ENCODE measurements around the gene CNTD1.

DNA sequence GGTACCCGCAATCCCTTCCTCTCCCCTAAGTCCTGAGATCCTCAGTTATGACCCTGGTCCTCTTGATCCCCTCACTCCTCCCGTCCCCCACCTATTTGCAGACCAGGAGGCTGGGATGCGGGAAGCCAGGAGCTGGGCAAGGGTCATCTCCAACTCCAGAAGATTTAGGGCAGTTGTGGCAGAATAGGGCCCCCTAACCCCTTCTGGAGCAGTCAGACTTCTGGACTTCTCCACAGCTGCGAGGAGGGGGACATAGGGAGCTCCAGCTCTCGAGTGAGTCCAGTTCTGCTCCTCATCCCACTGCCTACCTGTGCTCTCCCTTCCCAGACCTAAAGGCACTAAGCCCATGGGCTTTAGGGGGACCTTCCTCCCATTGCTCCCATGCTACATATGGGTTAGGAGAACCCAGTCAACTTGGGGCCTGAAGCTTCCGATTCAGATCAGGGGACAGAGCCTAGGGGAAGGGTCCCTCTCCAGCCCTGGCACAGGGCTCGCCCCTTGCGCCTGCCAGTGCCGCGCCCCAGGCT is 17.0 kb upstream of the CNTD1 start:
- TF ChIP-seq EZH2phosphoT487 (IDR thresholded peaks at IDR 0.05; ENCODE audit: unreplicated experiment) (no peak), EZH2 (IDR thresholded peaks at IDR 0.05; ENCODE audit: low read depth, unreplicated experiment) (no peak), POLR2AphosphoS5 (IDR thresholded peaks at IDR 0.05; ENCODE audit: low read depth) (no peak)
- TF ChIP-seq, protein P1, sequence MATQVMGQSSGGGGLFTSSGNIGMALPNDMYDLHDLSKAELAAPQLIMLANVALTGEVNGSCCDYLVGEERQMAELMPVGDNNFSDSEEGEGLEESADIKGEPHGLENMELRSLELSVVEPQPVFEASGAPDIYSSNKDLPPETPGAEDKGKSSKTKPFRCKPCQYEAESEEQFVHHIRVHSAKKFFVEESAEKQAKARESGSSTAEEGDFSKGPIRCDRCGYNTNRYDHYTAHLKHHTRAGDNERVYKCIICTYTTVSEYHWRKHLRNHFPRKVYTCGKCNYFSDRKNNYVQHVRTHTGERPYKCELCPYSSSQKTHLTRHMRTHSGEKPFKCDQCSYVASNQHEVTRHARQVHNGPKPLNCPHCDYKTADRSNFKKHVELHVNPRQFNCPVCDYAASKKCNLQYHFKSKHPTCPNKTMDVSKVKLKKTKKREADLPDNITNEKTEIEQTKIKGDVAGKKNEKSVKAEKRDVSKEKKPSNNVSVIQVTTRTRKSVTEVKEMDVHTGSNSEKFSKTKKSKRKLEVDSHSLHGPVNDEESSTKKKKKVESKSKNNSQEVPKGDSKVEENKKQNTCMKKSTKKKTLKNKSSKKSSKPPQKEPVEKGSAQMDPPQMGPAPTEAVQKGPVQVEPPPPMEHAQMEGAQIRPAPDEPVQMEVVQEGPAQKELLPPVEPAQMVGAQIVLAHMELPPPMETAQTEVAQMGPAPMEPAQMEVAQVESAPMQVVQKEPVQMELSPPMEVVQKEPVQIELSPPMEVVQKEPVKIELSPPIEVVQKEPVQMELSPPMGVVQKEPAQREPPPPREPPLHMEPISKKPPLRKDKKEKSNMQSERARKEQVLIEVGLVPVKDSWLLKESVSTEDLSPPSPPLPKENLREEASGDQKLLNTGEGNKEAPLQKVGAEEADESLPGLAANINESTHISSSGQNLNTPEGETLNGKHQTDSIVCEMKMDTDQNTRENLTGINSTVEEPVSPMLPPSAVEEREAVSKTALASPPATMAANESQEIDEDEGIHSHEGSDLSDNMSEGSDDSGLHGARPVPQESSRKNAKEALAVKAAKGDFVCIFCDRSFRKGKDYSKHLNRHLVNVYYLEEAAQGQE (IDR thresholded peaks at IDR 0.05; ENCODE audit: unreplicated experiment), result no peak
- TF ChIP-seq, protein P2, sequence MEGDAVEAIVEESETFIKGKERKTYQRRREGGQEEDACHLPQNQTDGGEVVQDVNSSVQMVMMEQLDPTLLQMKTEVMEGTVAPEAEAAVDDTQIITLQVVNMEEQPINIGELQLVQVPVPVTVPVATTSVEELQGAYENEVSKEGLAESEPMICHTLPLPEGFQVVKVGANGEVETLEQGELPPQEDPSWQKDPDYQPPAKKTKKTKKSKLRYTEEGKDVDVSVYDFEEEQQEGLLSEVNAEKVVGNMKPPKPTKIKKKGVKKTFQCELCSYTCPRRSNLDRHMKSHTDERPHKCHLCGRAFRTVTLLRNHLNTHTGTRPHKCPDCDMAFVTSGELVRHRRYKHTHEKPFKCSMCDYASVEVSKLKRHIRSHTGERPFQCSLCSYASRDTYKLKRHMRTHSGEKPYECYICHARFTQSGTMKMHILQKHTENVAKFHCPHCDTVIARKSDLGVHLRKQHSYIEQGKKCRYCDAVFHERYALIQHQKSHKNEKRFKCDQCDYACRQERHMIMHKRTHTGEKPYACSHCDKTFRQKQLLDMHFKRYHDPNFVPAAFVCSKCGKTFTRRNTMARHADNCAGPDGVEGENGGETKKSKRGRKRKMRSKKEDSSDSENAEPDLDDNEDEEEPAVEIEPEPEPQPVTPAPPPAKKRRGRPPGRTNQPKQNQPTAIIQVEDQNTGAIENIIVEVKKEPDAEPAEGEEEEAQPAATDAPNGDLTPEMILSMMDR (conservative IDR thresholded peaks at IDR 0.05; ENCODE audit: low read depth in 2 of 2), result no peak
